K562 (cell line): Measurements from ENCODE around the gene GALNT5. TPM values are rescaled to one million over a fixed set of nuclear protein-coding genes. Genes with fewer than 3 reads are reported as not detected.

ENCODE experiments used
- E2F8 ChIP-seq: fragments of 450-650 bp; IDR thresholded peaks from 2 replicates; pipeline ENCODE4 v1.7.1; 2018; ENCODE audit warnings: mild to moderate bottlenecking, low read depth; ENCODE audit not compliant: partially characterized antibody
- FOXP1 ChIP-seq: sonication (generic); formaldehyde crosslinking; IDR thresholded peaks from 2 replicates; pipeline ENCODE4 v1.8.0; 2022; ENCODE audit warnings: mild to moderate bottlenecking, missing genetic modification reagents
- HOXB6 ChIP-seq: fragments of 250-450 bp; sonication (Bioruptor Pico); IDR thresholded peaks from 2 replicates; pipeline ENCODE4 v1.5.1; 2022; ENCODE audit warnings: mild to moderate bottlenecking, borderline replicate concordance
- KDM4B ChIP-seq, 2 experiments: fragments of 450-650 bp in 1 of 2; sonication (generic) in 1 of 2; IDR thresholded peaks; 2 replicates each; pipeline ENCODE4 v1.6.1; 2016 to 2017; ENCODE audit warnings: borderline replicate concordance in 2 of 2, antibody characterized with exemption in 1 of 2, low read depth in 1 of 2, mild to moderate bottlenecking in 1 of 2
- KHSRP ChIP-seq: fragments of 450-650 bp; IDR thresholded peaks from 2 replicates; pipeline ENCODE4 v1.6.1; 2017
- MCM2 ChIP-seq: fragments of 450-650 bp; IDR thresholded peaks from 2 replicates; pipeline ENCODE4 v1.6.1; 2017; ENCODE audit warnings: low read depth, mild to moderate bottlenecking
- PCBP2 ChIP-seq: fragments of 200-400 bp; formaldehyde crosslinking; IDR thresholded peaks from 2 replicates; pipeline ENCODE4 v1.6.1; 2018; ENCODE audit warnings: low read length, low read depth, mild to moderate bottlenecking, moderate library complexity; ENCODE audit not compliant: poor library complexity, severe bottlenecking
- PHF21A ChIP-seq: fragments of 450-650 bp; IDR thresholded peaks from 2 replicates; pipeline ENCODE4 v1.6.1; 2017; ENCODE audit warnings: low read depth, borderline replicate concordance
- PRPF4 ChIP-seq: fragments of 200-400 bp; formaldehyde crosslinking; IDR thresholded peaks from one replicate; pipeline ENCODE4 v1.6.1; 2017; ENCODE audit warnings: low read length, low read depth, mild to moderate bottlenecking; ENCODE audit not compliant: insufficient read depth, poor library complexity, severe bottlenecking
- RBM22 ChIP-seq: fragments of 200-400 bp; formaldehyde crosslinking; IDR thresholded peaks from 2 replicates; pipeline ENCODE4 v1.6.1; 2018; ENCODE audit warnings: low read length, low read depth; ENCODE audit not compliant: poor library complexity, severe bottlenecking
- SMARCB1 ChIP-seq: IDR thresholded peaks from 2 replicates; pipeline ENCODE4 v1.6.1; 2011; ENCODE audit warnings: improper control_type of control experiment, low read depth; ENCODE audit not compliant: insufficient read length
- SPI1 ChIP-seq: IDR thresholded peaks from 2 replicates; pipeline ENCODE4 v1.6.1; 2011; ENCODE audit warnings: low read depth, low read length, control low read depth, borderline replicate concordance
- SRF ChIP-seq, 2 experiments: fragments of 250-450, 450-650 bp in 1 of 2; sonication (Bioruptor Pico) in 1 of 2; sonication (generic) in 1 of 2; formaldehyde crosslinking; IDR thresholded peaks; 2 replicates each; pipeline versions ENCODE4 v1.5.0 to v1.5.1; 2020 to 2022; ENCODE audit warnings: mild to moderate bottlenecking in 1 of 2, missing genetic modification reagents in 1 of 2
- SRSF9 ChIP-seq: fragments of 200-400 bp; formaldehyde crosslinking; IDR thresholded peaks from 2 replicates; pipeline ENCODE4 v1.6.1; 2017; ENCODE audit warnings: low read depth, low read length, borderline replicate concordance
- SUPT5H ChIP-seq: fragments of 450-650 bp; IDR thresholded peaks from 2 replicates; pipeline ENCODE4 v1.6.1; 2016
- TOE1 ChIP-seq, 2 experiments: fragments of 450-650 bp in 1 of 2; sonication (generic) in 1 of 2; formaldehyde crosslinking in 1 of 2; IDR thresholded peaks; 2 replicates each; pipeline versions ENCODE4 v1.7.1 to v1.8.0; 2016 to 2022; ENCODE audit warnings: borderline replicate concordance in 2 of 2, mild to moderate bottlenecking in 2 of 2, antibody characterized with exemption in 1 of 2, inconsistent platforms in 1 of 2, low read depth in 1 of 2, missing genetic modification reagents in 1 of 2, moderate library complexity in 1 of 2
- USF1 ChIP-seq: sonication (generic); formaldehyde crosslinking; IDR thresholded peaks from 2 replicates; pipeline ENCODE4 v1.9.0; 2022; ENCODE audit warnings: mild to moderate bottlenecking, missing genetic modification reagents
- ZBTB33 ChIP-seq: sonication (generic); formaldehyde crosslinking; IDR thresholded peaks from 2 replicates; pipeline ENCODE4 v1.8.1; 2023; ENCODE audit warnings: mild to moderate bottlenecking, missing genetic modification reagents
- ZNF239 ChIP-seq: fragments of 250-450 bp; sonication (Bioruptor Pico); IDR thresholded peaks from 2 replicates; pipeline ENCODE4 v1.4.0; 2020; ENCODE audit warnings: mild to moderate bottlenecking
- polyA plus RNA-seq, 8 experiments: library from polyadenylated mRNA; depleted of rRNA in 4 of 8; stranded (reverse) in 5 of 8; unstranded in 3 of 8; fragments of >200 nt; fragmentation: Nextera tagmentation in 2 of 8; fragmentation: Illumina TruSeq in 1 of 8; extraction: Ambion mirVana in 2 of 8; extraction: Trizol in 1 of 8; gene quantifications; 2 replicates each; pipeline versions ENCODE4 v1.2.1 to v1.2.3, GENCODE V29; 2011 to 2014; ENCODE audit warnings: inconsistent platforms in 1 of 8, missing spikeins in 1 of 8
- total RNA-seq, 7 experiments: library from RNA; depleted of rRNA in 6 of 7; stranded (reverse); fragments of >200 nt in 6 of 7; fragmentation: Illumina TruSeq in 2 of 7; extraction: Trizol in 2 of 7; gene quantifications; 2 replicates each; pipeline versions ENCODE4 v1.2.1 to v1.2.3, GENCODE V29; 2011 to 2021; ENCODE audit warnings: low replicate concordance in 1 of 7
- TF ChIP-seq, protein P1 (sequence below): sonication (generic); formaldehyde crosslinking; IDR thresholded peaks from 2 replicates; pipeline ENCODE4 v1.8.0; 2022; ENCODE audit warnings: mild to moderate bottlenecking, missing genetic modification reagents, borderline replicate concordance

GALNT5 gene
- total and polyA plus RNA-seq, 9 of the 15 experiments (the other 6 are each of a cell fraction or from before 2014, with no cell fraction given) = 21.6 to 73.0 (median 54.7) TPM

DNA sequence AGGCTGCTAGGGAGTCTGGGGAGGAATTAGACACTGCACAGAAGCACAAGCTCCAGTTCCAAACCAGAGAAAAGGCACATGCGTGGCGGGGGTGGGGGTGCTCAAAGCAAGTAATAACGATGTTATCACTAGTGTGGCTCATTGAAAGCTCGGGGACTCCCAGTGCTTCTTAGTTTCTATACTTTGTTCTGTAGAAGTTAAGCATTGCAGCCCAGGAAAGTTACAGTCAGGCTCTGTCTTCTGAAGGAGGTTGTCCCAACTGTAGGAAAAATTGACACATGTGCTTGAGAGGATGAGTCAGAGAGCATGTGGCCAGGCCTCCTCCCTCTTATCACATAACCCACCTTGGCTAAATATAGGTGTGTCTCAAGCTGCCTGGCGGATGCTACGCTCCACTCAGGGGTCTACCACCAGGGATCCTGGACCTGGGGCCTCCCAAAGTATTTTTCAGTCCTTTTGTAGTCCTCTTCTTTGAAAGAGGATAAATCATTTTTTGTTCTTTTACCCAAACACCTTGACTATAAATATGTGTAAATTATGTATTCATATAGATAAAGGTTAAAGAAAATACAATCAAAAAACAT, 3.8 kb downstream of the GALNT5 start (continued):
- TF ChIP-seq ZBTB33 (CRISPR knock-in tag) (no peak; the same call in 1 of the 2 replicates), E2F8 (no peak), SRF (CRISPR knock-in tag; IDR thresholded peaks at IDR 0.05) (peak in 1 of 2 experiments; percentile 90; a peak in 2 of 4 replicates), USF1 (CRISPR knock-in tag) (peak; percentile 79), RBM22 (no peak), FOXP1 (CRISPR knock-in tag) (peak; percentile 86), HOXB6 (CRISPR knock-in tag) (no peak), ZNF239 (CRISPR knock-in tag) (peak; percentile 46), SPI1 (no peak), KDM4B (IDR thresholded peaks at IDR 0.05; ENCODE audit: borderline replicate concordance in 2 of 2, low read depth in 1 of 2) (no peak), PCBP2 (no peak), SMARCB1 (peak; percentile 44), PHF21A (no peak), KHSRP (no peak), TOE1 (IDR thresholded peaks at IDR 0.05; ENCODE audit: borderline replicate concordance) (peak; percentile 93), TOE1 (CRISPR knock-in tag; IDR thresholded peaks at IDR 0.05; ENCODE audit: borderline replicate concordance, low read depth) (no peak), SUPT5H (peak; percentile 81), MCM2 (no peak), SRSF9 (no peak), PRPF4 (no peak)
- TF ChIP-seq, protein P1, sequence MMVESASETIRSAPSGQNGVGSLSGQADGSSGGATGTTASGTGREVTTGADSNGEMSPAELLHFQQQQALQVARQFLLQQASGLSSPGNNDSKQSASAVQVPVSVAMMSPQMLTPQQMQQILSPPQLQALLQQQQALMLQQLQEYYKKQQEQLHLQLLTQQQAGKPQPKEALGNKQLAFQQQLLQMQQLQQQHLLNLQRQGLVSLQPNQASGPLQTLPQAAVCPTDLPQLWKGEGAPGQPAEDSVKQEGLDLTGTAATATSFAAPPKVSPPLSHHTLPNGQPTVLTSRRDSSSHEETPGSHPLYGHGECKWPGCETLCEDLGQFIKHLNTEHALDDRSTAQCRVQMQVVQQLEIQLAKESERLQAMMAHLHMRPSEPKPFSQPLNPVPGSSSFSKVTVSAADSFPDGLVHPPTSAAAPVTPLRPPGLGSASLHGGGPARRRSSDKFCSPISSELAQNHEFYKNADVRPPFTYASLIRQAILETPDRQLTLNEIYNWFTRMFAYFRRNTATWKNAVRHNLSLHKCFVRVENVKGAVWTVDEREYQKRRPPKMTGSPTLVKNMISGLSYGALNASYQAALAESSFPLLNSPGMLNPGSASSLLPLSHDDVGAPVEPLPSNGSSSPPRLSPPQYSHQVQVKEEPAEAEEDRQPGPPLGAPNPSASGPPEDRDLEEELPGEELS (CRISPR knock-in tag) = no peak
